KMS-11 (cell line): ENCODE measurements around the gene PTGIS.

Source experiments
- H2AFZ ChIP-seq: fragments of 200-600 bp; sonication (generic); 2 replicates; pipeline ENCODE4 v1.6.1; 2016; ENCODE audit warnings: antibody characterized with exemption, mixed run types, low read depth
- H3K27ac ChIP-seq: fragments of 200-600 bp; sonication (generic); 2 replicates; pipeline ENCODE4 v1.6.1; 2016; ENCODE audit warnings: mild to moderate bottlenecking, mixed run types
- H3K27me3 ChIP-seq: fragments of 200-600 bp; sonication (generic); 2 replicates; pipeline ENCODE4 v1.6.1; 2017; ENCODE audit warnings: mild to moderate bottlenecking, low read depth, mixed run types, moderate library complexity; ENCODE audit not compliant: insufficient read depth
- H3K36me3 ChIP-seq: fragments of 200-600 bp; sonication (generic); 2 replicates; pipeline ENCODE4 v1.6.1; 2017; ENCODE audit warnings: mild to moderate bottlenecking, mixed run types; ENCODE audit not compliant: insufficient read depth
- H3K4me1 ChIP-seq: fragments of 200-600 bp; sonication (generic); 2 replicates; pipeline ENCODE4 v1.6.1; 2016; ENCODE audit warnings: mild to moderate bottlenecking, low read depth, mixed run types; ENCODE audit not compliant: poor library complexity, severe bottlenecking
- H3K4me2 ChIP-seq: fragments of 200-600 bp; sonication (generic); 2 replicates; pipeline ENCODE4 v1.7.0; 2016; ENCODE audit warnings: mild to moderate bottlenecking, mixed run types
- H3K4me3 ChIP-seq: fragments of 200-600 bp; sonication (generic); IDR thresholded peaks from 2 replicates; pipeline ENCODE4 v1.6.1; 2017; ENCODE audit warnings: low read depth, low read length, mixed read lengths; ENCODE audit not compliant: insufficient read depth
- H3K79me2 ChIP-seq: fragments of 200-600 bp; sonication (generic); 2 replicates; pipeline ENCODE4 v1.6.1; 2016; ENCODE audit warnings: low read depth, mixed run types; ENCODE audit not compliant: insufficient read depth
- H3K9ac ChIP-seq: fragments of 200-600 bp; sonication (generic); 2 replicates; pipeline ENCODE4 v1.6.1; 2016; ENCODE audit warnings: mild to moderate bottlenecking, mixed run types
- H4K20me1 ChIP-seq: fragments of 200-600 bp; sonication (generic); 2 replicates; pipeline ENCODE4 v1.6.1; 2016; ENCODE audit warnings: mild to moderate bottlenecking, mixed run types; ENCODE audit not compliant: insufficient read depth
- CTCF ChIP-seq: fragments of 200-600 bp; sonication (generic); conservative IDR thresholded peaks from 2 replicates; pipeline ENCODE4 v1.6.1; 2017; ENCODE audit warnings: low read depth, mild to moderate bottlenecking, antibody characterized with exemption, low read length, moderate library complexity, mixed read lengths

PTGIS gene

GRCh38 chr20:49497398-49497669, 70.6 kb downstream of the PTGIS start:
- Histone ChIP-seq H3K79me2 (no peaks in the 10 kb centered on the region), H3K9ac (no peak overlapping the region), H3K36me3 (no peaks in the 10 kb centered on the region), H3K27me3 (no peaks in the 10 kb centered on the region), H3K4me3 (no peak overlapping the region), H3K4me2 (no peak overlapping the region), H2AFZ (no peak overlapping the region), H3K4me1 (no peaks in the 10 kb centered on the region), H4K20me1 (no peaks in the 10 kb centered on the region), H3K27ac (no peak overlapping the region)
- no peak for TF ChIP-seq CTCF

GRCh38 chr20:49496553-49497397, 71.2 kb downstream of the PTGIS start:
- TF ChIP-seq CTCF = no peak
- H3K4me1 ChIP-seq = no peaks in the 10 kb centered on the region
- no peak overlapping the region for H3K9ac ChIP-seq
- no peak overlapping the region for H3K4me3 ChIP-seq
- H4K20me1 ChIP-seq = no peaks in the 10 kb centered on the region
- H2AFZ ChIP-seq = no peak overlapping the region
- no peaks in the 10 kb centered on the region for H3K27me3 ChIP-seq
- H3K79me2 ChIP-seq = no peaks in the 10 kb centered on the region
- H3K27ac ChIP-seq = no peak overlapping the region
- H3K36me3 ChIP-seq = no peaks in the 10 kb centered on the region
- no peak overlapping the region for H3K4me2 ChIP-seq

GRCh38 chr20:49496043-49496442, 71.9 kb downstream of the PTGIS start:
- Histone ChIP-seq H3K4me1 (no peaks in the 10 kb centered on the region), H3K27ac (no peak overlapping the region), H2AFZ (no peak overlapping the region), H3K36me3 (no peaks in the 10 kb centered on the region), H3K27me3 (no peaks in the 10 kb centered on the region), H3K79me2 (no peaks in the 10 kb centered on the region), H3K4me2 (no peak overlapping the region), H4K20me1 (no peaks in the 10 kb centered on the region), H3K9ac (no peak overlapping the region), H3K4me3 (no peak overlapping the region)
- TF ChIP-seq CTCF = no peak

- Histone ChIP-seq H3K4me2 (no peak overlapping the region), H3K4me1 (no peaks in the 10 kb centered on the region), H3K9ac (no peak overlapping the region), H3K36me3 (no peaks in the 10 kb centered on the region), H2AFZ (no peak overlapping the region), H3K27me3 (peaks cover 10% of the 10 kb centered on the region; the same call in 1 of the 2 replicates), H3K79me2 (no peaks in the 10 kb centered on the region), H3K27ac (no peak overlapping the region), H4K20me1 (no peaks in the 10 kb centered on the region), H3K4me3 (no peak overlapping the region)
- no peak for TF ChIP-seq CTCF
Measured at GRCh38 chr20:49490689-49491088, 77.2 kb downstream of the PTGIS start.
